HEK293T (cell line): Measurements from ENCODE around the gene CAPN5.
"Not testable (repeated sequence)": the region's sequence is repeated elsewhere in the genome, so short reads cannot be mapped to it uniquely, and the experiment has no call there.

ENCODE experiments used
- CTCF ChIA-PET: fragments of 350-600 bp; formaldehyde crosslinking; extraction: SDS; loops from one replicate; lab custom pipeline; 2021; ENCODE audit warnings: antibody characterized with exemption, inconsistent platforms; lab: Yijun Ruan, JAX
- POLR2A ChIA-PET: fragments of 350-600 bp; formaldehyde crosslinking; extraction: SDS; loops from one replicate; lab custom pipeline; 2020; ENCODE audit warnings: antibody characterized with exemption, inconsistent platforms; lab: Yijun Ruan, JAX
- DNase-seq: peaks from one replicate; pipeline ENCODE4 v3.0.0; 2012; ENCODE audit warnings: mixed read lengths; ENCODE audit errors: extremely low spot score
- ARNT ChIP-seq: fragments of 450-650 bp; IDR thresholded peaks from 2 replicates; pipeline ENCODE4 v1.6.1; 2017; ENCODE audit warnings: mild to moderate bottlenecking
- BHLHE40 ChIP-seq: fragments of 450-650 bp; IDR thresholded peaks from 2 replicates; pipeline ENCODE4 v1.6.1; 2016; ENCODE audit warnings: mild to moderate bottlenecking, moderate library complexity, borderline replicate concordance
- CTBP1 ChIP-seq: fragments of 450-650 bp; IDR thresholded peaks from 2 replicates; pipeline ENCODE4 v1.6.1; 2016; ENCODE audit warnings: borderline replicate concordance
- ELF4 ChIP-seq: fragments of 450-650 bp; IDR thresholded peaks from 2 replicates; pipeline ENCODE4 v1.6.1; 2017; ENCODE audit warnings: antibody characterized with exemption
- FOXA1 ChIP-seq: fragments of 450-650 bp; IDR thresholded peaks from 2 replicates; pipeline ENCODE4 v1.6.1; 2016; ENCODE audit warnings: mild to moderate bottlenecking
- FOXK2 ChIP-seq: fragments of 450-650 bp; IDR thresholded peaks from 2 replicates; pipeline ENCODE4 v1.6.1; 2016; ENCODE audit warnings: mild to moderate bottlenecking
- FOXM1 ChIP-seq: fragments of 450-650 bp; IDR thresholded peaks from 2 replicates; pipeline ENCODE4 v1.6.1; 2017; ENCODE audit warnings: mild to moderate bottlenecking, borderline replicate concordance
- HDGF ChIP-seq: fragments of 450-650 bp; IDR thresholded peaks from 2 replicates; pipeline ENCODE4 v1.6.1; 2017; ENCODE audit warnings: antibody characterized with exemption, borderline replicate concordance
- L3MBTL2 ChIP-seq: fragments of 450-650 bp; conservative IDR thresholded peaks from 2 replicates; pipeline ENCODE4 v1.6.1; 2016; ENCODE audit warnings: mild to moderate bottlenecking
- LEF1 ChIP-seq: fragments of 450-650 bp; IDR thresholded peaks from 2 replicates; pipeline ENCODE4 v1.6.1; 2017; ENCODE audit warnings: mild to moderate bottlenecking, borderline replicate concordance
- NFRKB ChIP-seq: fragments of 450-650 bp; IDR thresholded peaks from 2 replicates; pipeline ENCODE4 v1.6.1; 2016; ENCODE audit warnings: mild to moderate bottlenecking, moderate library complexity
- PKNOX1 ChIP-seq: fragments of 450-650 bp; IDR thresholded peaks from 2 replicates; pipeline ENCODE4 v1.6.1; 2016
- SP1 ChIP-seq: fragments of 450-650 bp; IDR thresholded peaks from 2 replicates; pipeline ENCODE4 v1.6.1; 2017
- SUZ12 ChIP-seq: fragments of 450-650 bp; IDR thresholded peaks from 2 replicates; pipeline ENCODE4 v1.6.1; 2016; ENCODE audit warnings: mild to moderate bottlenecking
- TARDBP ChIP-seq: fragments of 450-650 bp; IDR thresholded peaks from 2 replicates; pipeline ENCODE4 v1.6.1; 2016
- ZNF384 ChIP-seq: fragments of 450-650 bp; IDR thresholded peaks from 2 replicates; pipeline ENCODE4 v1.6.1; 2016

CAPN5 gene

GRCh38 chr11:77059806-77060205, 7.0 kb upstream of the CAPN5 start:
- TF ChIP-seq PKNOX1 (no peak), FOXK2 (no peak), BHLHE40 (no peak), NFRKB (no peak), FOXA1 (no peak), TARDBP (no peak), ARNT (no peak), FOXM1 (no peak), ELF4 (no peak), HDGF (no peak), SP1 (no peak), SUZ12 (no peak), ZNF384 (no peak), CTBP1 (no peak), L3MBTL2 (no peak), LEF1 (no peak)

GRCh38 chr11:77060234-77060633, 6.5 kb upstream of the CAPN5 start:
- ChIA-PET POLR2A (no interaction called here), CTCF (no interaction called here)
- DNase-seq = no peak
- TF ChIP-seq L3MBTL2 (no peak), ARNT (no peak), TARDBP (no peak), PKNOX1 (no peak), BHLHE40 (no peak), SP1 (no peak), ELF4 (no peak), CTBP1 (no peak), LEF1 (no peak), FOXA1 (no peak), FOXM1 (no peak), HDGF (no peak), NFRKB (no peak), ZNF384 (no peak), FOXK2 (no peak), SUZ12 (no peak)

More at GRCh38 chr11:77059806-77060205, 7.0 kb upstream of the CAPN5 start:
- DNase-seq = no peak
- POLR2A ChIA-PET = no interaction called here
- CTCF ChIA-PET = no interaction called here

- DNase-seq, CTCF ChIA-PET, POLR2A ChIA-PET: not testable (repeated sequence)
Measured at GRCh38 chr11:77061258-77061657, 5.5 kb upstream of the CAPN5 start.

- POLR2A ChIA-PET = no interaction called here
- CTCF ChIA-PET = interaction anchor here (0.8 kb wide), 1 partner anchor 10 kb away, joined by 3 read pairs; no protein-coding TSS in a partner anchor
- no peak for TF ChIP-seq ELF4
- TF ChIP-seq LEF1 = no peak
- TF ChIP-seq FOXK2 = no peak
- no peak for TF ChIP-seq L3MBTL2
- no peak for TF ChIP-seq FOXM1
- TF ChIP-seq TARDBP = no peak
- no peak for TF ChIP-seq PKNOX1
- TF ChIP-seq CTBP1 = no peak
- TF ChIP-seq SUZ12 = no peak
- no peak for TF ChIP-seq BHLHE40
- TF ChIP-seq NFRKB = no peak
- no peak for TF ChIP-seq ZNF384
- DNase-seq = no peak
Measured at GRCh38 chr11:77062924-77063323, 3.8 kb upstream of the CAPN5 start.

- ChIA-PET CTCF (interaction anchor here (0.5 to 0.9 kb wide), 3 partner anchors 10 to 487 kb away, joined by 3 read pairs; no protein-coding TSS in a partner anchor), POLR2A (no interaction called here)
- no peak for DNase-seq
- TF ChIP-seq FOXA1 (no peak), LEF1 (no peak), L3MBTL2 (no peak), BHLHE40 (no peak), ARNT (no peak), CTBP1 (no peak), ELF4 (no peak), SUZ12 (no peak), FOXK2 (no peak), NFRKB (no peak), ZNF384 (no peak), PKNOX1 (no peak), SP1 (no peak), TARDBP (no peak), FOXM1 (no peak), HDGF (no peak)
Measured at GRCh38 chr11:77063407-77063806, 3.4 kb upstream of the CAPN5 start.

- ChIA-PET POLR2A (no interaction called here), CTCF (interaction anchor here (0.5 to 0.9 kb wide), 2 partner anchors 27 to 486 kb away, joined by 3 read pairs; no protein-coding TSS in a partner anchor)
- no peak for DNase-seq
- TF ChIP-seq SP1 (no peak), L3MBTL2 (no peak), ZNF384 (no peak), CTBP1 (no peak), PKNOX1 (no peak), LEF1 (no peak), FOXK2 (no peak), FOXA1 (no peak), SUZ12 (no peak), NFRKB (no peak), FOXM1 (no peak), TARDBP (no peak), ELF4 (no peak), BHLHE40 (no peak)
Measured at GRCh38 chr11:77063861-77064260, 2.9 kb upstream of the CAPN5 start.
